Gastroesophageal sphincter (tissue), 3 donors: ENCODE data around the gene RSU1.

Experiments used
- POLR2A ChIP-seq, 2 donors: fragments of 450-650 bp; IDR thresholded peaks; one replicate each; pipeline ENCODE4 v1.6.1; 2017; ENCODE audit warnings: antibody characterized with exemption in 2 of 2, mild to moderate bottlenecking in 2 of 2, moderate library complexity in 1 of 2
- TF ChIP-seq, protein P1 (sequence below), 4 experiments: fragments of 200-600 bp in 2 of 4; fragments of 450-650 bp in 2 of 4; sonication (generic) in 1 of 4; IDR thresholded peaks; one replicate each; pipeline ENCODE4 v1.5.1; 2017 to 2019; ENCODE audit warnings: antibody characterized with exemption in 4 of 4, mild to moderate bottlenecking in 2 of 4, moderate library complexity in 2 of 4

DNA sequence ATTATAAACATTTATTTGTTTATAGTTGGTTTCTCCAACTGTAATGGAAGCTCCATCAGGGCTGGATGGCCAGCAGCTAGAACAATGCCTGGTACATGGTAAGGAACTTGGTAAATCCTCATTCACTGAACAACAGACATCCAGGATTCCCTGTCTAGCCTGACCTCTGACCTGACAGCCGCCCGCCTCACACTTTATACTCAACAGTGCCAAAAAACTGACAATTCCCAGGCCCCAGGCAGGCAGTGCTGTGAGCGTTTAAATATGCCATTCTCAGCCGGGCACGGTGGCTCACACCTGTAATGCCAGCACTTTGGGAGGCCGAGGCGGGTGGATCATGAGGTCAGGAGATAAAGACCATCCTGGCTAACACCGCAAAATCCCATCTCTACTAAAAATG, 55.9 kb downstream of the RSU1 start:
- no peak for TF ChIP-seq POLR2A (IDR thresholded peaks at IDR 0.05)
- TF ChIP-seq, protein P1, sequence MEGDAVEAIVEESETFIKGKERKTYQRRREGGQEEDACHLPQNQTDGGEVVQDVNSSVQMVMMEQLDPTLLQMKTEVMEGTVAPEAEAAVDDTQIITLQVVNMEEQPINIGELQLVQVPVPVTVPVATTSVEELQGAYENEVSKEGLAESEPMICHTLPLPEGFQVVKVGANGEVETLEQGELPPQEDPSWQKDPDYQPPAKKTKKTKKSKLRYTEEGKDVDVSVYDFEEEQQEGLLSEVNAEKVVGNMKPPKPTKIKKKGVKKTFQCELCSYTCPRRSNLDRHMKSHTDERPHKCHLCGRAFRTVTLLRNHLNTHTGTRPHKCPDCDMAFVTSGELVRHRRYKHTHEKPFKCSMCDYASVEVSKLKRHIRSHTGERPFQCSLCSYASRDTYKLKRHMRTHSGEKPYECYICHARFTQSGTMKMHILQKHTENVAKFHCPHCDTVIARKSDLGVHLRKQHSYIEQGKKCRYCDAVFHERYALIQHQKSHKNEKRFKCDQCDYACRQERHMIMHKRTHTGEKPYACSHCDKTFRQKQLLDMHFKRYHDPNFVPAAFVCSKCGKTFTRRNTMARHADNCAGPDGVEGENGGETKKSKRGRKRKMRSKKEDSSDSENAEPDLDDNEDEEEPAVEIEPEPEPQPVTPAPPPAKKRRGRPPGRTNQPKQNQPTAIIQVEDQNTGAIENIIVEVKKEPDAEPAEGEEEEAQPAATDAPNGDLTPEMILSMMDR (IDR thresholded peaks at IDR 0.05) = no peak
